ENCODE results near the gene IP6K2. TPM values are rescaled to one million over a fixed set of nuclear protein-coding genes. Genes with fewer than 3 reads are reported as not detected.

The IP6K2 gene
- total RNA-seq, 1 experiment from 2014 or later: 105 TPM

DNA sequence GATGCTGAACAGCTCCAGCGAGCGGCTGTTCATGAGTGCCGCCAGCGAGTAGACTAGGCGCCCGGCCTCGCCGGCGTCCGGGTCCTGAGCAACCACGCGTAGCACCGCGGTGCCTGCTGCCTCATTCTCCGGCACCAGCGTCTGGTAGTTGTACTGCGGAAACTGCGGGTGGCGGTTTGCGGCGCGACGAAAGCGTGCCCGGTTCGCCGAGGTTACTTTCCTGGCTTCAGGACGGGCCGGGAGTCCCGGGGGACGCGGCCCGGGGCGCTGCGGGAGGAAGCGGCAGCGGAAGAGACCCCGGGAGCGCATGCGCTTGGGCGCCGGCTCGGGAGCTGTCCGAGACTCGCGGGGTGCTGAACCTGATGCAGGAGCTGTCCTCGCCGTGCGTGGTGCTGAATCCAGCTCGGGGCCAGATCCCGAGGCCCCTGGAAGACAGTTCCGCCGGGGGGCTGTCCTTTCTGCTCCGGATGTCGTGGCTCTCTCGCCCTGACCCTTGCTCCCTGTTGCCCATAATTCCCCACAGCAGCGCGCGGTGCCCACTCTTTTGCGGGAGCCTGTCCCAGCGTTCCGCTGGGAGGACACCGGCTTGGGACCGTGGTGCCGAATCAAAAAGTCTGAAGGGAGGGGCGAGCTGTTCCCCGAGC lies 55.4 kb downstream of the IP6K2 start:
- no peak for DNase-seq
- Mint-ChIP-seq H3K4me1 (ENCODE audit: low read depth, unreplicated experiment) (peaks cover 14% of the 10 kb centered on the region), H3K4me3 (ENCODE audit: low read depth, unreplicated experiment) (peak overlapping the region; percentile 96), H3K27ac (ENCODE audit: unreplicated experiment) (no peak overlapping the region), H3K9me3 (ENCODE audit: low read depth, unreplicated experiment) (no peaks in the 10 kb centered on the region), H3K36me3 (ENCODE audit: insufficient read depth, unreplicated experiment) (peaks cover 71% of the 10 kb centered on the region), H3K27me3 (ENCODE audit: unreplicated experiment) (no peaks in the 10 kb centered on the region)
- no TSS peak for BruUV-seq (replicated peaks)
- TF ChIP-seq, protein P1, sequence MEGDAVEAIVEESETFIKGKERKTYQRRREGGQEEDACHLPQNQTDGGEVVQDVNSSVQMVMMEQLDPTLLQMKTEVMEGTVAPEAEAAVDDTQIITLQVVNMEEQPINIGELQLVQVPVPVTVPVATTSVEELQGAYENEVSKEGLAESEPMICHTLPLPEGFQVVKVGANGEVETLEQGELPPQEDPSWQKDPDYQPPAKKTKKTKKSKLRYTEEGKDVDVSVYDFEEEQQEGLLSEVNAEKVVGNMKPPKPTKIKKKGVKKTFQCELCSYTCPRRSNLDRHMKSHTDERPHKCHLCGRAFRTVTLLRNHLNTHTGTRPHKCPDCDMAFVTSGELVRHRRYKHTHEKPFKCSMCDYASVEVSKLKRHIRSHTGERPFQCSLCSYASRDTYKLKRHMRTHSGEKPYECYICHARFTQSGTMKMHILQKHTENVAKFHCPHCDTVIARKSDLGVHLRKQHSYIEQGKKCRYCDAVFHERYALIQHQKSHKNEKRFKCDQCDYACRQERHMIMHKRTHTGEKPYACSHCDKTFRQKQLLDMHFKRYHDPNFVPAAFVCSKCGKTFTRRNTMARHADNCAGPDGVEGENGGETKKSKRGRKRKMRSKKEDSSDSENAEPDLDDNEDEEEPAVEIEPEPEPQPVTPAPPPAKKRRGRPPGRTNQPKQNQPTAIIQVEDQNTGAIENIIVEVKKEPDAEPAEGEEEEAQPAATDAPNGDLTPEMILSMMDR (IDR thresholded peaks at IDR 0.05; ENCODE audit: unreplicated experiment): no peak
- intact Hi-C loops (cut with micrococcal nuclease; ENCODE audit: unreplicated experiment): no loop called here
- CTCF ChIA-PET: no interaction called here

GRCh38 chr3:48660800-48661400 lies 56.1 kb downstream of the IP6K2 start:
- H3K27ac Mint-ChIP-seq (ENCODE audit: unreplicated experiment): no peak overlapping the region
- no peak overlapping the region for H3K4me3 Mint-ChIP-seq (ENCODE audit: low read depth, unreplicated experiment)
- CTCF ChIA-PET: no interaction called here
- TF ChIP-seq, protein P1 (IDR thresholded peaks at IDR 0.05; ENCODE audit: unreplicated experiment): no peak
- H3K4me1 Mint-ChIP-seq (ENCODE audit: low read depth, unreplicated experiment): peaks cover 14% of the 10 kb centered on the region
- H3K9me3 Mint-ChIP-seq (ENCODE audit: low read depth, unreplicated experiment): no peaks in the 10 kb centered on the region
- no TSS peak for BruUV-seq (replicated peaks)
- DNase-seq: no peak
- H3K36me3 Mint-ChIP-seq (ENCODE audit: insufficient read depth, unreplicated experiment): peaks cover 69% of the 10 kb centered on the region
- intact Hi-C loops (cut with micrococcal nuclease; ENCODE audit: unreplicated experiment): no loop called here
- no peaks in the 10 kb centered on the region for H3K27me3 Mint-ChIP-seq (ENCODE audit: unreplicated experiment)

DNA sequence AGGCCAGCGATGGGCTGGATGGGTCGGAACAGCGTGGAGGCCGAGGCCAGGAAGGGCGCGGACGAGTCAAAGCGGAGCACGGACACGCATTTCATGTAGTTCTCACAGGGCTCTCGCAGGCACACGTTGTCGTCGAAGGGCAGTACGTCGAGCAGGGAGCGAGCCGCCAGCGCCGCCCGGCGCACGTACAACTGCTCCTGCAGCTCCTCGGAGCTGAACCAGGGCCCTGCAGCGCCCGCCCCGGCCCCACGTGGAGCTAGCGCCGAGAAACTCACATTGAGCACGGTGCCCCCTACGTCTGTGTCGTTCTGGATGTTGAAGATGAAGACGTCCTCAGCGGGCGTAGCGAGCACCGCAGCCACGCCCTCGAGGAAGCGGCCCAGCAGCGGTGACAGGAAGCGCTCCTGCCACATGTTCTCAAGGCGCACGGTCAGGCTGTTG lies 60.2 kb downstream of the IP6K2 start:
- no TSS peak for BruUV-seq (replicated peaks)
- no peaks in the 10 kb centered on the region for H3K9me3 Mint-ChIP-seq (ENCODE audit: low read depth, unreplicated experiment)
- TF ChIP-seq, protein P1 (IDR thresholded peaks at IDR 0.05; ENCODE audit: unreplicated experiment): no peak
- no peaks in the 10 kb centered on the region for H3K27me3 Mint-ChIP-seq (ENCODE audit: unreplicated experiment)
- H3K4me3 Mint-ChIP-seq (ENCODE audit: low read depth, unreplicated experiment): no peak overlapping the region
- intact Hi-C loops (cut with micrococcal nuclease; ENCODE audit: unreplicated experiment): no loop called here
- CTCF ChIA-PET: interaction anchor here (0.6 kb wide), 1 partner anchor 34 kb away, joined by 3 read pairs; no protein-coding TSS in a partner anchor
- no peak overlapping the region for H3K27ac Mint-ChIP-seq (ENCODE audit: unreplicated experiment)
- H3K36me3 Mint-ChIP-seq (ENCODE audit: insufficient read depth, unreplicated experiment): peaks cover 59% of the 10 kb centered on the region
- H3K4me1 Mint-ChIP-seq (ENCODE audit: low read depth, unreplicated experiment): peaks cover 12% of the 10 kb centered on the region
- DNase-seq: no peak

DNA sequence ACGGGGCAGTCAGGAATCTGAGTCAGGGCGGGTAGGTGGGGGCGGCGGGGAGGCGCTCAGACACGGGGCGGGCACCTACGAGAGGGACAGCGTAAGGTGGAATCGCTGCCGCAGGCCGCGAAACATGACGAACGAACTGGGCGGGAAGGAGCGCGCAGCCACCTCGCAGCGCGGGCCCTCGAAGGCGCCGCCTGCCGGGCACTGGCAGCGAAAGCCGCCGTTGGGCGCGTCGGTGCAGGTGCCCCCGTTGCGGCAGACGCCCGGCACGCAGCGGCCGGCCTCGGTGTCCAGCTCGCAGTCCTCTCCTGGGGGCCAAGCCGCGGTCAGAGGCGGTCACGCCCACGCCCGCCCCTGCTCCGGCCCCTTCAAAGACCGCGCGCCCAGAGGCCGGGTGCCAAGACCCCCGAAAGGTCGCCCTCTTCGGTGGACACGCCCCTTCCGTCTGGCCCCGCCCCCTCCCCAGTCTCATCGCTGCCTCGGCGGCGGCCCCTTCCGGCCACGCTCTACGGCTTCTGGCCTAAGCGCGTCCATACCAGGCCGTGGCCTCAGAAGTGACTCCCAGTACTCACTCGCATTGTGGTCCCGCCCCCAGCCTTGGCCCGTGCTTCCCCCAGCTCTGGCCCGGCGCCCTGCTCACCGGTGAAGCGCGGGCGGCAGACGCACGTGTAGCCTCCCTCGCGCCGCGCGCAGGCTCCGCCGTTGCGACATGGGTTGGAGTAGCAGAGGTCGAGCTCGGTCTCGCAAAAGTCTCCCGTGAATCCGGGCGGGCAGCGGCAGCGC lies 60.8 kb downstream of the IP6K2 start:
- Mint-ChIP-seq H3K4me3 (ENCODE audit: low read depth, unreplicated experiment) (no peak overlapping the region), H3K27ac (ENCODE audit: unreplicated experiment) (no peak overlapping the region), H3K4me1 (ENCODE audit: low read depth, unreplicated experiment) (peaks cover 12% of the 10 kb centered on the region), H3K27me3 (ENCODE audit: unreplicated experiment) (no peaks in the 10 kb centered on the region), H3K9me3 (ENCODE audit: low read depth, unreplicated experiment) (no peaks in the 10 kb centered on the region), H3K36me3 (ENCODE audit: insufficient read depth, unreplicated experiment) (peaks cover 54% of the 10 kb centered on the region)
- CTCF ChIA-PET: no interaction called here
- DNase-seq: no peak
- no TSS peak for BruUV-seq (replicated peaks)
- intact Hi-C loops (cut with micrococcal nuclease; ENCODE audit: unreplicated experiment): no loop called here
- TF ChIP-seq, protein P1 (IDR thresholded peaks at IDR 0.05; ENCODE audit: unreplicated experiment): no peak

All from Calu3 (cell line).